Stimulated activated CD8-positive, alpha-beta memory T cell treated with anti-CD3 and anti-CD28 coated beads, Interleukin-2, amount 100 ng/mL, for 48 hours (primary cell): ENCODE data around the gene MPC1.
"Not testable (repeated sequence)": the region's sequence is repeated elsewhere in the genome, so short reads cannot be mapped to it uniquely, and the experiment has no call there.

Experiments used
- DNase-seq, 2 donors: peaks; one replicate each; pipeline ENCODE4 v3.0.0-alpha.2; 2020; ENCODE audit warnings: low read depth in 2 of 2

Gene MPC1

DNA sequence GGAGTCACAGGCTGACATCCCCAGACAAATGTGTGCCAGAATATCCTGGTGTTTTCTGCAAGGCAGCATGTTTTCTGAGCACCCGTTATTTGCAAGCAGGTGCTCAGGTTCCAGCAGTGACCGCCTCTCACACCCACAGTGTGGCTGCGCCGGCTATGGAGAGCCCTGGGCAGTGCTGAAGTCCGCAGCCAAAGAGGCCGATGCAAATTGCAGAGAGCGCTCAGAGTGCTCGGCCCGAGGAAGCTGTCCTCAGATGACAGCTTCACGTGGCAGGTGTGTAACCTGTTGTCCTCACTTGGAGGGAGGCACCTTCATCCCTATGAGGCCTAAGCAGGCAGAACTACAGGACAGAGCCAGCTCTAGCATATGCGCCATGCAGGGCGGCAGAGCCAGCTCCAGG, 23.5 kb upstream of the MPC1 start:
- no peak for DNase-seq

DNA sequence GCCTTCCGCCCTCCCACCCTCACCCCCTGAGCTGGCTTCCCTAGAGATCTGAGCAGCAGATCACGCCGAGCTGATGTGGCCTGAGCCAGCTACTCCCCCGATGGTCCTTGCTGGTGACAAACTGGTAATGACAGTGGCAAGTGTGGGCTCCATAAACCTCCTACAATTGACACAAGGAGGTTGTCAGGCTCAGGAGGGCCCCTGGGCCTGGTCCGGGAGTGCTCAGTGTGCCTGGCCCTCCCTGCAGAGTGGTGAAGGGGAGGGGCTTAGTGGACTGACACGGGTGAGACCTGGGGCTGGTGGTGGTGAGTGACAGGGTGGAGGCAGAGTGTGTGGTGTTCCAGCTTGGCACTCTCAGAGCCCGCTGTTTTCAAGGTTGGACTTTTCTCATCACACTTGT, 22.6 kb upstream of the MPC1 start:
- no peak for DNase-seq

- DNase-seq, result no peak
These were observed 20.0 kb upstream of the MPC1 start for GRCh38 chr6:166402582-166403277.

DNA sequence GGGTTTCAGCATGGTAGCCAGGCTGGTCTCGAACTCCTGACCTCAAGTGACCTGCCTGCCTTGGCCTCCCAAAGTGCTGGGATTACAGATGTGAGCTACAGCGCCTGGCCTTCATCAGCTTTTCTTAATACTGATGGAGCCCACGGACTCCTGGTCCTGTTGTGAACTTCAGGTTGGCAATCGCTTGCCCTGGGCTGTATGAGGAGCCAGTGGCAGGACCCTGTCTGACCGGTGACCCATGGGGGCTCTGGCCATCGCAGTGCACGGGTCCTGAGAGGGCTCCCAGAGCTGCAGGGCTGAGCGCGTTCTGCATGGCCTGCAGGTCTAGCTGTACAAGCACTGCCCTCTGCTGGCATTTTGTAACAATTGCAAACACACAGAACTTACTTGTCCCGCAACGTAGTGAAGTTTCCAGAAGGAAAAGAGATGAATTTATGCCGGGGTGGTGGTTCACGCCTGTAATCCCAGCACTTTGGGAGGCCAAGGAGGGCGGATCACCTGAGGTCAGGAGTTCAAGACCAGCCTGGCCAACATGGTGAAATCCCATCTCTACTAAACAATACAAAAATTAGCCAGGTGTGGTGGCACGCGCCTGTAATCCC, 18.0 kb upstream of the MPC1 start:
- not testable (repeated sequence) for DNase-seq

DNA sequence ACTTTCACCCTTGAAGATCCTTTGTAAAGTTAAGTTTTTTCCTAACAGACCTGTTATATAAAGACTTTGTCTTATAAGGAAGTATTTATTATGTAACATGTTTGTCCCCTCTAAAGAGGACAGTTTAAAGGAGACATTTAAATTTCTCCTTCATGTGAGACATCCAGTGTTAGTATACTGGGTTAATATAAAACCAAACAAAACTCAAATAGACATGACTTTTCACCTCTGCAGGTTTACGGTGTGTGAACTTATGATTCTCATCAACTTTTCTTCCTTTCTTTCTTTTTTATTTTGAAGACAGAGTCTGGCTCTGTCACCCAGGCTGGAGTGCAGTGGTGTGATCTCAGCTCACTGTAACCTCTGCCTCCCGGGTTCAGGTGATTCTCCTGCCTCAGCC, 17.4 kb upstream of the MPC1 start:
- no peak for DNase-seq

DNA sequence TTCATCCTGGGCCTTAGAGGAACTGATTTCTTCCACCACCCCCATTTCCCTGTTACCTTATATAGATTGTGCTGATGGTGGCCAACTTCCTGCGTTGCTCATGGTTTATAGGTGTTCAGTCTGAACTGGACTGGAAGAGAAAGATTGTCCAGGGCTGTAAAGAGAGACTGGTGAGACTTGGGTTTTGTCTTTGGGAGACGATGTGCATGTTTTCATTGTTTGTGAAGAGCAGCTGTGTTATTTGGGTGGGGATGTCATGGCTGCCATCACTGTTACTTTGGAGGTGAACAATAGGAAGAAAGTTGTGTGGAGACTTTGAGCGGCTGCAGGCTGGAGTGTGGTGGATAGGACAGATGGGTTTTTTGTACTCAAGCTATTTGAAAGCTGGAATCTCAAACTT, 15.6 kb upstream of the MPC1 start:
- DNase-seq, result no peak

DNA sequence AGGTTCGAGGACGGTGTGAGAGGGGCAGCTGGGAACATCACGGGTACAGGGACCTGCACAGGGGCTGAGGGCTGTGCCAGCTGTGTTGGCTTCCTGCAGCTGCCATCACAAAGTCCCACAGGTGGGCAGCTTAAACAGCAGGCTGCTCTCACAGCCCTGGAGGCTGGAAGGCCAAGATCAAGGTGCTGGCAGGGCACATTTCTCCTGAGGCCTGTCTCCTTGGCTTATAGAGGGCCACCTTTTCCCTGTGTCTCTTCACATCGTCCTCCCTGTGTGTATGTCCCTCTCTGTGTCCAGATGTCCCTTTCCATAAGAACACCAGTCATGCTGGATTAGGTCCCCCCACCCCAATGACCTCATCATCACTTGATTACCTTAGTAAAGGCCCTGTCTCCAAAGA, 15.1 kb upstream of the MPC1 start:
- DNase-seq, result no peak

- no peak for DNase-seq
These were observed 13.0 kb upstream of the MPC1 start for GRCh38 chr6:166395778-166396177.

DNA sequence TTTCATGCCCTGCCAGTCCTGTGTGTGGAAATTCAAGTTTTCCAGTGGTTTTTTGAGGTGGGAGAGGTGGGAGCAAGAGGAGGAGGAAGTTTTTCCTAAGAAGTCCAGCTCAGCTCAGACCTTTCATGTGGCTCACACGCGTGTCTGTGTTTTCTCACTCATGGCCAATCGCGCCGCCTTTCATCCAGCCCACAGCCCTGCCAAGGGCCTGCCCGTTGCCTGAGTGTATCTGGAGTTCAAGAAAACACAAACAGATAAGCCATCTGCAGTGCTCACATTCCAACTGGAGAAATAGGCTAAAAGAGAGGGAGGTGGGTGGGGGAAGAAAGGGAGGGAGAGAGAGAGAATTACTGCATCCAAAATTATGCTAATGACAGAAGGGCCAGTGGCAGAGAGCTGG, 12.6 kb upstream of the MPC1 start:
- no peak for DNase-seq

- no peak for DNase-seq
These were observed 11.5 kb upstream of the MPC1 start for GRCh38 chr6:166394036-166394892.

DNA sequence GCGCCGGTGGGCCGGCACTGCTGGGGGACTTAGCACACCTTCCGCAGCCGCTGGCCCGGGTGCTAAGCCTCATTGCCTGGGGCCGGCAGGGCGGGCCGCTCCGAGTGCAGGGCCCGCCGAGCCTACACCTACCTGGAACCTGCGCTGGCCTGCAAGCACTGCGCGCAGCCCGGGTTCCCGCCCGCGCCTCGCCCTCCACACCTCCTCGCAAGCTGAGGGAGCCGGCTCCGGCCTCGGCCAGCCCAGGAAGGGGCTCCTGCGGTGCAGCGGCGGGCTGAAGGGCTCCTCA, 10.7 kb upstream of the MPC1 start:
- no peak for DNase-seq

- DNase-seq, result not testable (repeated sequence)
These were observed 10.2 kb upstream of the MPC1 start for GRCh38 chr6:166392755-166393534.

DNA sequence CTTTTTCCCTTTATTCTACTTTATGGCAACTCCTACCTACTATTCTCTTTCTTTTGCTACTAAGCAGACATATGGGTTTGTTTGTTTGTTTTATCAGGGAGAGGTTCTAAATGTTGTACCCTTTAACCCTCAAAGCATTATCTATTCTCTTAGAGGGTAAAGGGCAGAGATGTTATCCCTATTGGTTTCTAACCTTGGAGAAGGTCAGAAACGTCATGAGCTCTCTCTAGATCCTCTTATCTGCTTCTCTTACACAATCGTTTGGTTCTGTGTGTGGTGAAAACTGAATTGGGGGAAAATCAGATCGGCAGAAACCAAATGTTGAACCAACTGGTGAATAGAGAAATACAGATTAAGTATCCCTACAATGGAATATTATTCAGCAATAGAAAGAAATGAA, 6.4 kb upstream of the MPC1 start:
- no peak for DNase-seq

- DNase-seq, result no peak
These were observed 5.7 kb upstream of the MPC1 start for GRCh38 chr6:166388290-166389004.

- DNase-seq, result no peak
These were observed 5.0 kb upstream of the MPC1 start for GRCh38 chr6:166387642-166388289.

GRCh38 chr6:166387098-166387497, 4.4 kb upstream of the MPC1 start:
- DNase-seq, result not testable (repeated sequence)

DNA sequence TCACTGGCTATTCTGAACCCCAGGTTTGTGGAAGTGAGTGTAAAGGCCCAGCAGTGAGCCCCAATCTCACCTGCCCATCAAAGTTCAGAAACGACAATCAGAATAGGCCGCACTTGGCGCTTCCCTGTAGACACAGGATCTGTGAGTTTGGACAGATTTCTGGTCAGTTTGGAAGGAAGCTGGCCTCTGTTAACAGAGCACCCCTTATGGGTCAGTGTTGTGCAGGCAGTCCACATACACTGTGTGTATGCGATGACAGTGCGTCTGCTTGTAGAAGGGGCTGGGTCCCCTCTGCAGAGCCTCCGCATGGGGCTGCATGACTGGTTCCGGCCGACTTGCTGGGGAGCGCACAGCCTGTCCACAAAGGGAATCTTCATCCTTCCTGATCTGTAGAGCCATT, 3.4 kb upstream of the MPC1 start:
- no peak for DNase-seq

GRCh38 chr6:166383802-166384363, 1.1 kb upstream of the MPC1 start:
- DNase-seq, result peak; percentile 13 to 18

DNA sequence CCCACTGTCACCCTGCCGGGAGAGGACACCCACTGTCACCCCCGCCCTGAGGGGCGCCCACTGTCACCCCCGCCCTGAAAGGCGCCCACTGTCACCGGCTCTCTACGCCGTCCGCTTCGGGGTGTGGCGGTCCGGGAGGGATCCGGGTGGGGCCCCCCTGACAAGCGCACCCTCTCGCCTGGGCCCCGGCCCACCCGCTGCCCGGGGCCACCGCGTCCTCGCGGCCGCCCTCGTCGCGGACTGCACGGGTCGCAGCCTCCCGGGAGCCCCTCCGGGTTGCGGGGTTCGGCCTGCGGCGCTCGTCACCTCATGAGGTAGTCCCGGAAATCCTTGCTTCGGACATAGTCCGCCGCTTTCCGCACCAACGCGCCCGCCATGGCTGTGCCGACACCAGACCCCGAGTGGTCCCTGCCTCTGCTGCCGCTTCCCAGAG, 224 bp downstream of the MPC1 start:
- DNase-seq, result peak in 1 of 2 donors; percentile 13

DNA sequence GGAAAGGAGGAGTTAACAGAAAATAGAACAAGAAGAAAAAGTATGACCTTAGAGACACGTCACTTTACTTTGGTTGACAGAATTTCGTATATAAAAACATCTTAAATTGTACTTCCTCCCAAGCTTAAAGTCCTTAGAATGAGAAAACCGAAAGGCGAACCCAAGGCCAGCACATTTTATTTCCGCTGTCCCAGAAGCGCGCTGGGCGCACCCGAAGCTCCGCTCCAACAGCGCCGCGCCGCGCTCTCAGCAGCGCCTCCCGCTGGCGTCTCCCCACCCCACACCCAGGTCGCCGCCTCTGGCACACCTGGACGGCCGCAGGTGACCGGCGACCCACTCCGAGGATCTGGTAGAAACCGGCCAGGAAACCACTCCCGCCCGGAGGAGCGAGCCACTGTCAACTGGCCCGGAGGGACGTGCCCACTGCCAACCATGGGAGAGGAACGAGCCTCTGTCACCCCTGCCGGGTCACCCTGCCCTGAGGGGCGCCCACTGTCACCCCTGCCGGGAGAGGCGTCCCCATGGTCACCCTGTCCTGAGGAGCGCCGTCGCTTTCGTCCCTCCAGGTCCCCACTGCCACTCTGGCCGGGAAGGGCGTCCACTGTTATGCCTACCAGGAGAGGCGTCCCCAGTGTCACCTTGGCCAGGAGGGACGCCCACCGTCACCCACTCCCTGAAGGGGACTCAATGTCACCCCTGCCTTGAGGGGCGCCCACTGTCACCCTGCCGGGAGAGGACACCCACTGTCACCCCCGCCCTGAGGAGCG, 824 bp downstream of the MPC1 start:
- DNase-seq, result peak; percentile 61
